Suppressor macrophage treated with lipopolysaccharide for 1 hour (primary cell): Measurements from ENCODE around the gene POU2F3.

Experiments
- DNase-seq, 3 donors: peaks; one replicate each; pipeline ENCODE4 v3.0.0-alpha.2; 2020 to 2022

The POU2F3 gene

DNA sequence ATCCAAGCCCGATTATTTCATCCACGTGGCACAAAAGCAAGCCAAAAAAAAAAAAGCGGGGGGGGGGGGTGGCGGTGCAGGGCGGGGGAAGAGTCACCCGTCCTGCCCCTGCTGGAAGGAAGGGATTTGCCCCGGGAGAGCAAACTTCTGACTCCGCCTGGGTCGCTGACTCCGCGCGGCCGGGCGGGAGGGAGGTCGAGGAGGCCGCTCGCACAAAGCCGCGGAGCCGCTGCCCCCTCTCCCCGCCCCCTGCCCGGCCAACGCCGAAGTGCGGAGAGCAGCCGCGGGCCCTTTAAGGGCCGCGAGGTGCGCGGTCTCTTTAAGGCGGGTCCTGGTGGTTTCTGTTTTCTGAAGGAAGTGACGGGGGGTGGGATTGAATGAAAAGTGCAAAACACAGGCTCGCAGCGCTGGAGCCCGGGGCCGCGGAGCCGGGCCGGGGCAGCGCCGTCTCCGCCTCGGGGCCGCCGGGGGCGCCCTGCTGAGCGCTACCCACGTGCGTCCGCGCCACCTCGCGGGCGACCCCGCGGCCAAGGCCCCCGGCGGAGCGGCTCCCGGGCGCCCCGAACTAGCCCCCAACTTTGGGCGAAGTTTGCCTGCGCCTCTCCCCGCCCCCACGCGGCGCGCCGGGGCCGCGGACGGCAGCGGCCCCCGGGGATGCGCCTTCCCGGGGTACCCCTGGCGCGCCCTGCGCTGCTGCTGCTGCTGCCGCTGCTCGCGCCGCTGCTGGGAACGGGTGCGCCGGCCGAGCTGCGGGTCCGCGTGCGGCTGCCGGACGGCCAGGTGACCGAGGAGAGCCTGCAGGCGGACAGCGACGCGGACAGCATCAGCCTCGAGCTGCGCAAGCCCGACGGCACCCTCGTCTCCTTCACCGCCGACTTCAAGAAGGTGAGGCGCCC is 29.1 kb upstream of the POU2F3 start, which contains the start of gene OAF:
TSS of gene OAF (plus strand) at position 407 of the 896 bp plus-strand sequence. CDS start at position 655, 248 bp downstream.
- peak; percentile 71 to 80 (median 73) for DNase-seq

GRCh38 chr11:120211522-120212258 is 28.2 kb upstream of the POU2F3 start:
- peak; percentile 46 to 57 (median 51) for DNase-seq

DNA sequence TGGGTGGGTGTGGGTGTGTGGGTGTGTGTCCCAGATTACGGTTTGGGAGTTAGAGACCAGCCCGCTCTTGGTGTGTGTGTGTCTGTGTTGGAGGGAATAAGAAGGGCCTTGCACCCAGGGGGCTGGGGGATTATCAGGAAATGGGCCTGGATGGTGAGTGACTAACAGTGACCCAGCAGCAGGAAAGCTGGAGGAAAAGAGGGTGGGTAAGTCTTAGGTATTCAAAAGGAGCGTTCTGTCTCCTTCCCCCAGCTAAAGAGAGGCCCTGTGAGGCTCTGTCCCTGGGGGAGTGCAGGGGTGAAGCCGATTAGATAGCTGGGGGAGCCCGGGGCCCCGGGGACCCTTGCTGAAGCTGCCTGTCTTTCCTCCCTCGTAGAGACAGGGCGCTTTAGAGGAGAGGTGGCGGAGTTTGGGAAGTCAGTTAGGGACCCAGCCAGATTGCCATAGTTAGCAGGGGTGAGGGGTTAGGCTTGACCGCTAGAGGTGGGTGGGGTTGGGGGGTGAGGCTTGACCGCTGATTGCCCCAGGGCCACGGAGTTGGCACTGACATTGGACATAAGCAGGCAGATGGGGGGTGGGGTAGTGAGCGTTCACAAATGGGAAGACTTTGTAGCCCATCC is 27.6 kb upstream of the POU2F3 start:
- no peak for DNase-seq

- no peak for DNase-seq
Measured at GRCh38 chr11:120212926-120213325, 27.0 kb upstream of the POU2F3 start.

DNA sequence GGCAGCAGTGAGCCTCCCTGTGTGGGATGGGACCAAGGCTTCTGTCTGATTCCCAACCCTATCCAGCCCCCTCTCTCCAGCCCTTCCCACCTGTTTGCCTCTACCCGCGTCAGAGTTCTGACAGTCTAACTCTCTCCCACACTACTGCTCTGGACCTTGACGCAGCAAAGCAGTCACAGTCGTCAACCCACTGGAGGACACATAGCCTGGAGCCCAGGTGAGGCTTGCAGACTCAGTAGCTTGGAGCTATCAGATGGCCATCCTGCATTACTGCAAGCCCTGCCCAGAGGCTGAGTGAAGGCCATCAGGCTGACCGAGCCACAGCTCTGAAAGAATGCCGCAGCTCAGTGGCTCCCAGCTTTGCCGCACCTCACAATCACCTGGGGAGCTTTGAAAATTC is 25.4 kb upstream of the POU2F3 start:
- no peak for DNase-seq

- no peak for DNase-seq
Measured at GRCh38 chr11:120215634-120216033, 24.3 kb upstream of the POU2F3 start.

DNA sequence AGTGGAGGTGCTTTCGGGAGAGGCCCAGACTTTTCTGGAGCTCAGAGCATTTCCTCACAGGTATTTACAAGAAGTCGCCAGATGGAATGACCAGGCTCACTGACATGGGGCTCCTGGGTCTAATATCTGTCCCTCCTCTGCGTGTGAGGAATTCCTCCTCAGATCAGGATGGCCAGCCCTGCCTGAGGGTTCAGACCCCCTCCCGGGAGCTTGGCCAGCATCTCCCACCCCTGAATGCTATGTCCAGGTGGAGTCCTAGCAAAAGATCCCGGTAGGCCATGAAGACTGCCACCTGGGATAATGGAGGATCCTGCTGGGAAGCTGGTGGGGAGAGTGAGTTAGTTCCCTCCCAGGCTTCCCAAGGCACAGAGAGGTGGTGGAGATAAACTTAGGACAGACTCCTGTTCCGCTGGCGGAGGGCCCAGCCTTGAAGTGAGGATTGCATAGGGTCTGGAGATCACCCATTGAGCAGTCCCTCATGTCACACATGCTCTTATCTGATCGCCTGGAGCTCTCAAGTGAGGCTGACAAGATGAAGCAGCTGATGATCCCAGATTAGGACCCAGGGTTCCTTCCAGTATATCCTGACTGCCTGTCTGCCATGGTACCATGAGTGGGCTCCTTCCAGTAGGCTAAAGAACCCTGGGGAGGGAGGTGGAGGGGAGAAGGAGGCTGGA is 23.4 kb upstream of the POU2F3 start:
- DNase-seq: no peak

GRCh38 chr11:120217526-120217925 is 22.4 kb upstream of the POU2F3 start:
- DNase-seq: no peak

GRCh38 chr11:120217941-120218694 is 21.8 kb upstream of the POU2F3 start:
- no peak for DNase-seq

- no peak for DNase-seq
Measured at GRCh38 chr11:120218695-120219033, 21.3 kb upstream of the POU2F3 start.

DNA sequence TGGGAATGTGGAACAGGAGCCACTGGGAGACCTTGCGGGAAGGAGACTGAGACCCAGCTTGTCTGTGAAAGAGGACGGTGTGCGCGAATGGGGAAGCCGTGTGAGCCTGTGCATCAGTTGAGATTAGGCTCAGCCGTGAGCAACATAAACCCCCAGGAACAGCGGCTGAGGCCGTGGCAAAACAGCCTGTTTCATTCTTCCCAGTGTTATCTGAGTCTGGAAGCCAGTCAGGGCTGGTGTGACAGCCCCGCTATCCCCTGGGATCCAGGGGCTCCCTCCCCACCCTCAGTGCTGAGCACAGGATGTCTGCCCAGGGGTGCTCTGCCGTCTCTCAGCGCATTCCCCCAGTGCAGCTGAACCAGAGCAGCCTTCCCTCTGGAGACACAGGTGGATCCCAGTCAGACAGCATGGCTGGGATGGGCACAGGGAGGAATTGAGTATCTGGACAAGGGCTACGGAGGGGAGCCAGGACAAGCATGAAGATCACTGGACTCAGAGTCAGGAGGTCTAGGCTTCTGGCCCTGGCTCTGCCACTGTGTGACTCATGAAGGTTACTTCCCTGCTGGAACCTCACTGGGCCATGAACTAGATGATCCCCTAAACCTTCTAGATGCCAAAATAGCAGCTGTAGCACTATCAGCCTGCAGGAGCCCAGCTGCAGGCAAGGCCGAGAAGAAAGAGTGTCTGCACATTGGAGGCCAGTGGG is 20.6 kb upstream of the POU2F3 start:
- DNase-seq: peak; percentile 51 to 64 (median 57)

GRCh38 chr11:120219938-120220746 is 19.8 kb upstream of the POU2F3 start:
- no peak for DNase-seq

DNA sequence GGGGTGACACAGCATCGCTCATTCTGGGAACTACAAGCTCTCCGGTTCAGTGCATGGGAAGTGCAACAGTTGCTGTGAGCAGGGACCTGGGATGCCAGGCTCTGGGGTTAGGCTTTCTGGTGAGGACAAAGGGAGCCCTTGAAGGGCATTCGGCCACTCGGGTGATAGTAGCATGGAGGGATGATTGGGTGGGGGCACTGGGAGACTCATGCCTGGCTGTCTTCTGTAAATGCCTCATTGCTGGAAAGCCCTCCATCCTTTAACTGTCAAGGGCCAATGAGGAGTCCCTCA is 19.2 kb upstream of the POU2F3 start:
- no peak for DNase-seq

DNA sequence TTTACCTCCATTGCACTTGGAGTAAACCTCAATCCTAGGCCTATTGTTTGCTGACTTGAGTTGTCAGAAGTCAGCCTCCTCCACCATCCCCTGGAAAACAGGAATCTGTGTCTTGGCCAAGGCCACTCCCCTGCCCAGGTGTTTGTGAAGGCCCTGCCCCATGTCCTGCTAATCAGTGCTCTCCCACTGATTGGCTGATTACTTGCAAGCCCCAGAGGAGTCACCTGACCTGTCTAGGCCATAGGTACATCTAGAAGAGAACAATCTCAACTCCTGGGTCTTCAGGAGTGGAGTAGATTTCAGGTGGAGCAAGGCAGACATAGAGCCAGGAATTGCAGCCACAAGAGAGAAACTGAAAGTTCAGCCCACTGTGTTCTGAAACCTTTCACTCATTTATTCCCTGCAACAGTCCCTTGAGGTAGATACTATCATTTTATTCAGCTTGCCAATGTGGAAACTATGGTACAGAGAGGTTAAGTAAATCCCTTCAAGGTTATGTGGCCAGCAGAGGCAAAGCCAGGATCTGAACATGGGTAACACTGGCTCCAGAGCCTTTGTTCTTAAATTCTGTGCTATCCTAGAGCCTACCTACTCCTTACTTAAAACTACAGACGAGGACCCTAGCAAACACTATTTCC is 18.7 kb upstream of the POU2F3 start:
- DNase-seq: no peak

GRCh38 chr11:120222916-120223315 is 17.0 kb upstream of the POU2F3 start:
- no peak for DNase-seq

- DNase-seq: no peak
Measured at GRCh38 chr11:120223793-120224192, 16.1 kb upstream of the POU2F3 start.

- DNase-seq: peak; percentile 53 to 63 (median 60)
Measured at GRCh38 chr11:120224361-120224760, 15.6 kb upstream of the POU2F3 start.

- DNase-seq: peak; percentile 63 to 83 (median 71)
Measured at GRCh38 chr11:120224972-120225909, 14.7 kb upstream of the POU2F3 start.

GRCh38 chr11:120226242-120226641 is 13.7 kb upstream of the POU2F3 start:
- no peak for DNase-seq
